Sigmoid colon (tissue), 7 donors: Measurements from ENCODE around the gene XBP1. TPM values are rescaled to one million over a fixed set of nuclear protein-coding genes. Genes with fewer than 3 reads are reported as not detected.
A peak's percentile ranks its signal among the peaks of the same experiment; 100 is the strongest.

Source experiments
- DNase-seq: peaks from one replicate; pipeline ENCODE4 v3.0.0-alpha.2; 2019
- H3K27ac ChIP-seq, 4 donors: fragments of 200-600 bp; sonication (generic); one replicate each; pipeline ENCODE4 v1.5.1; 2016 to 2019; ENCODE audit warnings: mild to moderate bottlenecking in 1 of 4
- H3K27me3 ChIP-seq, 3 donors: fragments of 200-600 bp; sonication (generic); one replicate each; pipeline ENCODE4 v1.5.1; 2019; ENCODE audit warnings: mild to moderate bottlenecking in 1 of 3
- H3K36me3 ChIP-seq, 4 donors: fragments of 200-600 bp; sonication (generic); one replicate each; pipeline ENCODE4 v1.5.1; 2016 to 2019
- H3K4me1 ChIP-seq, 4 donors: fragments of 200-600 bp; sonication (generic); one replicate each; pipeline ENCODE4 v1.5.1; 2017 to 2019
- H3K4me3 ChIP-seq, 4 donors: fragments of 200-600 bp; sonication (generic); one replicate each; pipeline ENCODE4 v1.5.1; 2017 to 2019; ENCODE audit warnings: mild to moderate bottlenecking in 2 of 4, moderate library complexity in 1 of 4
- H3K9me3 ChIP-seq, 4 donors: fragments of 200-600 bp in 3 of 4; sonication (generic) in 3 of 4; one replicate each; pipeline versions ENCODE4 v1.5.1 to v1.6.1; 2013 to 2019
- EP300 ChIP-seq, 4 donors: sonication (generic); formaldehyde crosslinking; IDR thresholded peaks; one replicate each; pipeline ENCODE4 v1.6.1; 2017; ENCODE audit warnings: antibody characterized with exemption in 4 of 4
- POLR2A ChIP-seq, 2 donors: fragments of 450-650 bp; IDR thresholded peaks; one replicate each; pipeline ENCODE4 v1.6.1; 2016; ENCODE audit warnings: antibody characterized with exemption in 2 of 2, mild to moderate bottlenecking in 2 of 2, moderate library complexity in 2 of 2
- POLR2AphosphoS5 ChIP-seq, 4 donors: sonication (generic); formaldehyde crosslinking; IDR thresholded peaks; one replicate each; pipeline ENCODE4 v1.6.1; 2017; ENCODE audit warnings: antibody characterized with exemption in 4 of 4
- WGBS, 2 donors: extraction: QIAGEN DNeasy Blood & Tissue Kit; methylation state at CpG; one replicate each; pipeline ENCODE4 v1.1.7; 2013; 5-methylcytosine and 5-hydroxymethylcytosine counted together
- intact Hi-C: fragments of 100-400 bp; cut with DNase I; formaldehyde crosslinking; loops from one replicate; pipeline ENCODE4 v1.15.1; 2023
- polyA plus RNA-seq, 3 donors: library from polyadenylated mRNA; stranded (reverse); fragments of 200-250 nt; gene quantifications; one replicate each; pipeline ENCODE4 v1.2.3, GENCODE V29; 2013
- total RNA-seq, 4 donors: library from RNA; depleted of rRNA; stranded (reverse); fragments of >200 nt; gene quantifications; one replicate each; pipeline ENCODE4 v1.1.0, GENCODE V29; 2016
- TF ChIP-seq, protein P1 (sequence below), 4 experiments: fragments of 450-650 bp in 3 of 4; fragments of 200-600 bp in 1 of 4; IDR thresholded peaks; one replicate each; pipeline ENCODE4 v1.5.1; 2016 to 2019; ENCODE audit warnings: antibody characterized with exemption in 4 of 4, mild to moderate bottlenecking in 3 of 4, moderate library complexity in 2 of 4
- donor health status: healthy with polysubstance abuse.
- donor health status: Bipolar disorder and iron deficiency.
- donor health status: healthy.

The XBP1 gene
- total and polyA plus RNA-seq, 7 donors = 76.7 to 134 (median 106) TPM

DNA sequence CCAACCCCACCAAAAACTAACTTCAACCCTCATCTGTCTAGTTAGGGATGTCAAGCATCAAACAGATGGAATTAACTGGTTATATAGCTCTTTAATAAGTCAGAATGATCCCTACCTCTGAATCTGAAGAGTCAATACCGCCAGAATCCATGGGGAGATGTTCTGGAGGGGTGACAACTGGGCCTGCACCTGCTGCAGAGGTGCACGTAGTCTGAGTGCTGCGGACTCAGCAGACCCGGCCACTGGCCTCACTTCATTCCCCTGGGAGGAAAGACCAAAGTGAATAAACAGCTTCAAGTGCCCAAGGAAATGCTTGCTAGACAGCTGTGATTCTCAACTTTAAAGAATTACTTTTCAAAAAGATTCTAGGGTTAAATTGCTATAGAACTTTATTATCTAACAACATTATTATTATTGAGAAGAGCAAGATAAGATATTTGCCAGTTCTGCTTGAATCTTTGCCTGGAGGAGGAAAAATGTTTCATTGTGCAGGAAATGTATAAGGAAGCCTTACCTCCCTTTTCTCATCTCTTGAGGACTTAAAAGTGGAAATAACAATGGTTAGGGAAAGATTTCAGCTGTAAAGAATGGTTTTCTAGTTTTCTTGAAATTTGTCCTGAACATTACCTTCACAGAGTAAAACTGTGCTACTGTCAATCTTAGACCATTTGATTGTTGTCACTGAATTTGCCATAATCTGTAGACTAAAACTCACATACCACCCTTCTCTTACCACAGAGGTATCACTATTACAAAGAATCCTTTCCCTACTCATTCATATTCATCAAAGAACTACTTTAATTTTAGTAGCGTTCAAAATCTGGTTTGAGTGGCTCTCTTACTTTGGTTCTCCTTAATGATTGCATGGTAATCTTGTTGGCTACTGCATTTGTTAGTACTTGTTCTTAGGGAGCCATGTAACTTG lies 4.2 kb downstream of the XBP1 start:
- Histone ChIP-seq H3K36me3 (peaks cover 22 to 52% (median 26%) of the 10 kb centered on the region in 4 donors), H3K4me3 (no peak overlapping the region), H3K27ac (peak overlapping the region in 2 of 4 donors; percentile 9 to 21), H3K27me3 (no peaks in the 10 kb centered on the region), H3K9me3 (no peaks in the 10 kb centered on the region), H3K4me1 (peaks cover 0 to 52% (median 36%) of the 10 kb centered on the region in 4 donors)
- no peak for DNase-seq
- WGBS, 2 donors = 75 to 81% methylated on average over 5 of the region's 5 CpGs
- intact Hi-C loops = no loop called here
- TF ChIP-seq POLR2A (IDR thresholded peaks at IDR 0.05) (no peak), POLR2AphosphoS5 (IDR thresholded peaks at IDR 0.05) (no peak), EP300 (IDR thresholded peaks at IDR 0.05) (no peak)
- TF ChIP-seq, protein P1, sequence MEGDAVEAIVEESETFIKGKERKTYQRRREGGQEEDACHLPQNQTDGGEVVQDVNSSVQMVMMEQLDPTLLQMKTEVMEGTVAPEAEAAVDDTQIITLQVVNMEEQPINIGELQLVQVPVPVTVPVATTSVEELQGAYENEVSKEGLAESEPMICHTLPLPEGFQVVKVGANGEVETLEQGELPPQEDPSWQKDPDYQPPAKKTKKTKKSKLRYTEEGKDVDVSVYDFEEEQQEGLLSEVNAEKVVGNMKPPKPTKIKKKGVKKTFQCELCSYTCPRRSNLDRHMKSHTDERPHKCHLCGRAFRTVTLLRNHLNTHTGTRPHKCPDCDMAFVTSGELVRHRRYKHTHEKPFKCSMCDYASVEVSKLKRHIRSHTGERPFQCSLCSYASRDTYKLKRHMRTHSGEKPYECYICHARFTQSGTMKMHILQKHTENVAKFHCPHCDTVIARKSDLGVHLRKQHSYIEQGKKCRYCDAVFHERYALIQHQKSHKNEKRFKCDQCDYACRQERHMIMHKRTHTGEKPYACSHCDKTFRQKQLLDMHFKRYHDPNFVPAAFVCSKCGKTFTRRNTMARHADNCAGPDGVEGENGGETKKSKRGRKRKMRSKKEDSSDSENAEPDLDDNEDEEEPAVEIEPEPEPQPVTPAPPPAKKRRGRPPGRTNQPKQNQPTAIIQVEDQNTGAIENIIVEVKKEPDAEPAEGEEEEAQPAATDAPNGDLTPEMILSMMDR (IDR thresholded peaks at IDR 0.05) = no peak

DNA sequence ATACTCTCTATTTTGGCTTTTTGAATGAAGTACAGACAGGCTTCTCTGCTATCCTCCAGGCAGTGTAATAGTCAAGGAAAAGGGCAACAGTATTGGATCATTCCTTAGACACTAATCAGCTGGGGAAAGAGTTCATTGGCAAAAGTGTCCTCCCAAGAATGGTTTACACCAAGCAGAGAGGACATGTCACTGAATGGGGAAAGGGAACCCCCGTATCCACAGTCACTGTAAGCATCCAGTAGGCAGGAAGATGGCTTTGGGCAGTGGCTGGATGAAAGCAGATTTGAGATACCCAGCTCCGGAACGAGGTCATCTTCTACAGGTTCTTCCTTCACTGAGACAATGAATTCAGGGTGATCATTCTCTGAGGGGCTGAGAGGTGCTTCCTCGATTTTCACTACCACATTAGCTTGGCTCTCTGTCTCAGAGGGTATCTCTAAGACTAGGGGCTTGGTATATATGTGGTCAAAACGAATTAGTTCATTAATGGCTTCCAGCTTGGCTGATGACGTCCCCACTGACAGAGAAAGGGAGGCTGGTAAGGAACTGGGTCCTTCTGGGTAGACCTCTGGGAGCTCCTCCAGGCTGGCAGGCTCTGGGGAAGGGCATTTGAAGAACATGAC lies 5.2 kb downstream of the XBP1 start:
- 72 to 83% methylated on average over 6 of the region's 6 CpGs for WGBS, 2 donors
- DNase-seq = no peak
- Histone ChIP-seq H3K4me1 (peaks cover 0 to 50% (median 33%) of the 10 kb centered on the region in 4 donors), H3K27me3 (no peaks in the 10 kb centered on the region), H3K27ac (peak overlapping the region in 1 of 4 donors; percentile 9), H3K36me3 (peaks cover 22 to 52% (median 26%) of the 10 kb centered on the region in 4 donors), H3K9me3 (no peaks in the 10 kb centered on the region), H3K4me3 (no peak overlapping the region)
- intact Hi-C loops = no loop called here
- TF ChIP-seq, protein P1 (IDR thresholded peaks at IDR 0.05) = no peak
- TF ChIP-seq POLR2A (IDR thresholded peaks at IDR 0.05) = no peak
- TF ChIP-seq POLR2AphosphoS5 (IDR thresholded peaks at IDR 0.05) = no peak

DNA sequence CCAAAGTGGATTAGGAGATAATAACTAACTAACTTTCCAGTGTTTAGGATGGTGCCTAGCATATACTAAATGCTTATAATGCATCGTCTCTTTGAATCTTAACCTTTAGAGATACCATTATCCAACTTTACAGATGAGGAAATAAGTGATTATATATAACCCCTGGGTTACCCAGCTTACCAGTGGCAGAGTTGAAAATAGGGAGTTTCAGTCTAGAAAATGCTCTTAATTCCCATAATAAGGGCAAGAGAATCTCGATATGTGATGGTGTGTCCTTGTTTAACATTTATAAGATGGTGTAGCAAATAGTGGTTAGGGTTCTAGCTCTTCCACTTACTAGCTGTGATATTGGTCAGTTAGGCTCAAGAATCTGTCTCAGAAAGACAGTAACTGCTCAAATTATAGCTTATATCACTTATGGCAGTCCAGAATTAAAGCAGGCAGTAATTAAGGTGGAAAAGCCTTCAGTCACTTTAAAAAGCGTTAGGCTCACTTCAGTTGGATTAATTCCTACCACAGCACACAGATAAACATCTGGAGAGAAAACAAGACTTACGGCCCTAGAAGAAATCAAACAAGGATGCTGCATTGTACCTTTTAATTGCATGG lies 6.3 kb downstream of the XBP1 start:
- intact Hi-C loops = no loop called here
- H3K4me1 ChIP-seq = peaks cover 0 to 48% (median 33%) of the 10 kb centered on the region in 4 donors
- H3K9me3 ChIP-seq = no peaks in the 10 kb centered on the region
- WGBS, 2 donors = 56 to 79% methylated on average over 4 of the region's 4 CpGs
- TF ChIP-seq, protein P1 (IDR thresholded peaks at IDR 0.05) = no peak
- TF ChIP-seq POLR2AphosphoS5 (IDR thresholded peaks at IDR 0.05) = no peak
- no peak for TF ChIP-seq POLR2A (IDR thresholded peaks at IDR 0.05)
- TF ChIP-seq EP300 (IDR thresholded peaks at IDR 0.05) = no peak
- no peak overlapping the region for H3K4me3 ChIP-seq
- DNase-seq = no peak
- H3K27me3 ChIP-seq = no peaks in the 10 kb centered on the region
- H3K27ac ChIP-seq = no peak overlapping the region
- H3K36me3 ChIP-seq = peaks cover 22 to 52% (median 30%) of the 10 kb centered on the region in 4 donors

DNA sequence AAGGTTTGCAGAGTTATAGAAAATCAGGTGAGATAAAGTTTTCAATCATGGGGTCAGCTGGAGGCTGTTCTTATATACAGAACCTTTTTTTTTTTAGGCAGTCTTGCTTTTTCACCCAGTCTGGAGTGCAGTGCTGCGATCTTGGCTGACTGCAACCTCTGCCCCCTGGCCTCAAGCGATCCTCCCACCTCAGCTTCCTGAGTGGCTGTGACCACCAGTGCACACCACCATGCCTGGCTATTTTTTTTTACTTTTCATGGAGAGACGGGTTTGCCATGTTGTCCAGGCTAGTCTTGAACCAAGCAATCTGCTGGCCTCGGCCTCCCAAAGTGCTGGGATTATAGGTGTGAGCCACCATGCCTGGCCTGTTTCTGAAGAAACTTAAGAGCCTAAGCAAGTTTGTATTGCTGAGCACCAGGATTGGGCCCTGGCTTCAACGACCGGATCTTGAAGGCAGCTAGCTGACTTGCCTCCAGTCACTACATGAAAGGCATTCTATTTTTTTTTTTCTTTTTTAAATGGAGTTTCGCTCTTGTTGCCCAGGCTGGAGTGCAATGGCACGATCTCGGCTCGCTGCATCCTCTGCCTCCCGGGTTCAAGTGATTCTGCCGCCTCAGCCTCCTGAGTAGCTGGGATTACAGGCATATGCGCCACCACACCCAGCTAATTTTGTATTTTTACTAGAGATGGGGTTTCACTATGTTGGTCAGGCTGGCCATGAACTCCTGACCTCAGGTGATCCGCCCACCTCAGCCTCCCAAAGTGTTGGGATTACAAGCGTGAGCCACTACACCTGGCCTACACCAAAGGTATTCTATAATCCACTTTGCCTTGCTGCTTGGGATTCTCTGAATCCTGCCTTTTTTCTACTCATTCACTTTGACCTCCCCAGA lies 7.6 kb downstream of the XBP1 start:
- Histone ChIP-seq H3K36me3 (peaks cover 22 to 54% (median 30%) of the 10 kb centered on the region in 4 donors), H3K4me1 (peaks cover 0 to 43% (median 22%) of the 10 kb centered on the region in 4 donors), H3K4me3 (no peak overlapping the region), H3K27me3 (no peaks in the 10 kb centered on the region), H3K9me3 (no peaks in the 10 kb centered on the region), H3K27ac (no peak overlapping the region)
- 78 to 79% methylated on average over 15 of the region's 15 CpGs for WGBS, 2 donors
- DNase-seq = no peak
- intact Hi-C loops = no loop called here
- TF ChIP-seq POLR2A (IDR thresholded peaks at IDR 0.05) = no peak
- no peak for TF ChIP-seq POLR2AphosphoS5 (IDR thresholded peaks at IDR 0.05)
- TF ChIP-seq, protein P1 (IDR thresholded peaks at IDR 0.05) = no peak
- no peak for TF ChIP-seq EP300 (IDR thresholded peaks at IDR 0.05)
